ENCODE data around the gene DENND1A.
"Not testable (repeated sequence)": the region's sequence is repeated elsewhere in the genome, so short reads cannot be mapped to it uniquely, and the experiment has no call there.

DENND1A gene

DNA sequence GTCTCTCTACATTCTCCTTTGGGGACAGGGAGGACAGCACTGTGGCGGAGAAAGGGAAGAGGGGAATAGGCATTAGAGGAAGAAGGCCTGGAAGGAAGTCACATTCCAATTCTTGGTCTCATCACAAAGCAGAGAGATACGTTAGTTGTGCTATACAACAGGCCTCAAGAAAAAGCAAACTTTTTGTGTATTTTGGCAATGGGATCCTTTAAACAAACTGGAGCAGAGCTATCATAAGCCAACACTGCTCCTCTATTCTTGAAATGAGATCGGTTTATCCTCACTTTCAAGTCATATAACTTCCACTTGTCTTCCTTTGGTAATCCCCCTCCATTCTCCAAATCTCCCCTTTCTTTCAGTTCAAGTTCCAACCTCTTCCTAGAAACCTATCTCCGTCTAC lies 6.5 kb downstream of the DENND1A start:
- in situ Hi-C loops (cut with HindIII; ENCODE audit: low sequenced_read_pairs), result no loop called here

- in situ Hi-C loops (cut with HindIII; ENCODE audit: low sequenced_read_pairs), result no loop called here
These were observed 7.0 kb downstream of the DENND1A start for GRCh38 chr9:123922911-123923310.

DNA sequence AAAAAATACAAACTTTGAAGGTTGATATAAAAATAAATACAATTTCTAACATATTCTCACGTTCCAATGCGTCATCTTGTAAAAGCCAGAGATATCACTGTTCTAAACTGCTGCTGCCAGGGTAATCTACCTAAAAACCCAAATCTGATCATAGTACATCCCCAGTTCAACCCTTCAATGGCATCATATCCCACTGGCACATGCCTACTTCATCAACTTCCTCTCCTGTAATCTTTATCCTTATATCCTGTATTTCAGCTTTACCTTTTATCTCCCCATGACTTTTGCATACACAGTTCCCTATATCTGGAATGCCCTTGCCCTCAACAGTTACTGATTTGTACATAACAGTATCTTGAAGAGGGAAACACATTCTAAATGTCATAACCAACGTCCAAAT lies 7.5 kb downstream of the DENND1A start:
- in situ Hi-C loops (cut with HindIII; ENCODE audit: low sequenced_read_pairs), result no loop called here

DNA sequence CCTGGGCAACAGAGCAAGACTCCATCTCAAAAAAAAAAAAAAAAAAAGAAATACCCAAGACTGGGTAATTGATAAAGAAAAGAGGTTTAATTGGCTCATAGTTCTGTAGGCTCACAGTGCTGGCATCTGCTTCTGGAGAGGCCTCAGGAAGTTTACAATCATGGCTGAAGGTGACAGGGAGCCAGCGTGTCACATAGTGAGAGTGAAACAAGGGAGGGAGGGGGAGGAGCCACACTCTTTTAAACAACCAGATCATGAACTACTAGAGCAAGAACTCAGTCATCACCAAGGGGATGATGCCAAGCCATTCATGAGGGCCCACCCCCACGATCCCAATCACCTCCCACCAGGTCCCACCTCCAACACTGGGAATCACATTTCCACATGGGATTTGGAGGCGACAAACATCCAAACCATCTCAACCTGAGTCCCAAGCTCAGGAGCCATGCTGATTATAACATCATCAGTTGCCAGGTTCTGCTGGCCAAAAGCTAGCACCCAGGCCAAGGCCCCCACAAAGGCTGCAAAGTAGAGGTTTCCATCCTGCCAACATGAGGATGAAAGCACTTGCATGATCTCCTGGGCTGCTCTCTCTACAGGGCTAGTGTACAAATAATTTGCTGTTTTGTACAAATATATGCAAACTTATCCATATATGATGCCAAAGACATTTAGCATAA lies 15.3 kb downstream of the DENND1A start:
- in situ Hi-C loops (cut with HindIII; ENCODE audit: low sequenced_read_pairs), result no loop called here

GRCh38 chr9:123912167-123912897 lies 17.6 kb downstream of the DENND1A start:
- in situ Hi-C loops (cut with HindIII; ENCODE audit: low sequenced_read_pairs), result no loop called here

DNA sequence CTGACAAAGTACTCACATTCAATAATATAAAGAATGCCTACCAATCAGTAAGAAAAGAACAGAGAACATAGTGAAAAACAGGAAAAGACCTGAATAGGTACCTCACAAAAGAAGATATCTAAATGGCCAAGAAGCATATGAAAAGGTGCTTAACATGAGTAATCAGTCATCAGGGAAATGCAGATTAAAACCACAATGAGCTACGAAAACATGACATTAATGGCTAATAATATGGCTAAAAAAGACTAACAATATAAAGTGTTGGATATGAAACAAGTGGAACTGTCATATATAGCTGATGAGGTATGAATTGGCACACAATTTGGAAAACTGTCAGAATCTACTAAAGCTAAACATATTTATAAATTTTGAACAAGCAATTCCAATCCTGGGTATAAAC lies 18.9 kb downstream of the DENND1A start:
- in situ Hi-C loops (cut with HindIII; ENCODE audit: low sequenced_read_pairs), result no loop called here

DNA sequence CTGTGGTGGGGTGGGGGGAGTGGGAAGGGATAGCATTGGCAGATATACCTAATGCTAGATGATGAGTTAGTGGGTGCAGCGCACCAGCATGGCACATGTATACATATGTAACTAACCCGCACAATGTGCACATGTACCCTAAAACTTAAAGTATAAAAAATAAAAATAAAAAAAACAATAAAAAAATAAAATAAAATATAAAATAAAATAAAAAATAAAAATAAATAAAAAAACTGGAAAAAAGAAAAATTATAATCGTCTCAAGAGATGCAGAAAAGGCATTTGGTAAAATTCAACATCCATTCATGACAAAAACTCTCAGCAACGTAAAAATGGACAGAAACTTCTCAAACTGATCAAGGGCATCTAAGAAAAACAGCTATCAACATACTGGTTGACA lies 20.7 kb downstream of the DENND1A start:
- in situ Hi-C loops (cut with HindIII; ENCODE audit: low sequenced_read_pairs), result not testable (repeated sequence)

- in situ Hi-C loops (cut with HindIII; ENCODE audit: low sequenced_read_pairs), result not testable (repeated sequence)
These were observed 26.4 kb downstream of the DENND1A start for GRCh38 chr9:123903550-123903949.

GRCh38 chr9:123894822-123895221 lies 35.1 kb downstream of the DENND1A start:
- in situ Hi-C loops (cut with HindIII; ENCODE audit: low sequenced_read_pairs), result loop anchor here (5.0 kb wide), 1 partner anchor 37 kb away; the partner anchor contains the start of gene DENND1A

- in situ Hi-C loops (cut with HindIII; ENCODE audit: low sequenced_read_pairs), result loop anchor here (5.0 kb wide), 1 partner anchor 38 kb away; the partner anchor contains the start of gene DENND1A
These were observed 36.0 kb downstream of the DENND1A start for GRCh38 chr9:123893831-123894460.

DNA sequence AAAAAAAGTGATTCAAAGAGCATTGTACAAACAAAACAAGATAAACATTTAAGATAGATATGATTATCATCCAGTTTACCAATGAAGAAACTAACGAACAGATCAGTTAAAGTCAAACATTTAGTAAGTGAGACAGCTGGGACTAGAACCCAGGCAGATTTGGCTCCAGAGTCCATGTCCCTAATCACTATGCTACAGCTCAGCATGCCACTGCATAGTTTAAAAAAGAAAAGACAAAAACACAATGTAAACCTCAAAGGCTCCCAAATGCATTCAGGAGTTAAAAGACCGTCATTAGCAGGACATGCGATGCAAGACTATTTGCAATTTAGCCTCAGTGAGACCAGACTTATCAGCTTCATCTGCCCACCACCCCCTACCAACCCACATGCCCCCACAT lies 36.8 kb downstream of the DENND1A start:
- in situ Hi-C loops (cut with HindIII; ENCODE audit: low sequenced_read_pairs), result loop anchor here (5.0 kb wide), 1 partner anchor 39 kb away; the partner anchor contains the start of gene DENND1A

GRCh38 chr9:123887837-123888236 lies 42.1 kb downstream of the DENND1A start:
- in situ Hi-C loops (cut with HindIII; ENCODE audit: low sequenced_read_pairs), result no loop called here

GRCh38 chr9:123885834-123886233 lies 44.1 kb downstream of the DENND1A start:
- in situ Hi-C loops (cut with HindIII; ENCODE audit: low sequenced_read_pairs), result not testable (repeated sequence)

GRCh38 chr9:123883634-123884033 lies 46.3 kb downstream of the DENND1A start:
- in situ Hi-C loops (cut with HindIII; ENCODE audit: low sequenced_read_pairs), result no loop called here

DNA sequence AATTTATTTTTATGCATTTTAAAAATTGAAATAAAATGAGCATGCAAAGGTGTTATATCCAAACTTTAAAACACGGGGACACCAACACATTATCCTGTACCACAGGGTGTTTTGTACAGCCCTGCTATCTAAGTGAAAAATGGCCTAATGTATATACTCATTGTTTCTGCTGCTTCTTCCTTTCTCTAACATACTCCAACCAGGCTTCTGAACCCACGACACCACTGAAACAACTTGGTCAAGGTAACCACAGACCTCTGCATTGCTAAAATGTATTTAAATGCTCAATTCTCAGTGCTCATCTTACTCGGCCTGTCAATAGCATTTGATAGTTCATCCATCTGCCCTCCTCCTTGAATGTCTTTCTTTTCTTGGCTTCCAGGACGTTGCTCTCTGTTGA lies 48.3 kb downstream of the DENND1A start:
- in situ Hi-C loops (cut with HindIII; ENCODE audit: low sequenced_read_pairs), result no loop called here

DNA sequence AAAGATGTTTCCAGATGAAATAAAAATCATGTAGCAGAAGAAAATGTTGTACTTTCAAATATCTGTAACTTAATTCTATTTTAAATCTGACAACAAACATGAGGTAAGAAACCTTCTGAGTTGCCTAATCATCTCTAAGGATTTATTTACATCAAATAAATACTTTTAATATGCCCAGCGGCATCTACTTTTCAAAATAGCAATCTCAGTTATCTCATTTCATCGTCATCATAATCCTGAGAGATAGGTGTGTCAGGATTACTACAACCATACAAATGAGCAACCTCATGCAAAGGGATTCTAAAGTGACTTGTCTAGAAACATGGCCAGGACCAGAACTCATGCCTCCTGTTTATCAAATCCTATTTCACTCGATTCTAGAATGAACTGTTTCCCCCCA lies 49.5 kb downstream of the DENND1A start:
- in situ Hi-C loops (cut with HindIII; ENCODE audit: low sequenced_read_pairs), result no loop called here

DNA sequence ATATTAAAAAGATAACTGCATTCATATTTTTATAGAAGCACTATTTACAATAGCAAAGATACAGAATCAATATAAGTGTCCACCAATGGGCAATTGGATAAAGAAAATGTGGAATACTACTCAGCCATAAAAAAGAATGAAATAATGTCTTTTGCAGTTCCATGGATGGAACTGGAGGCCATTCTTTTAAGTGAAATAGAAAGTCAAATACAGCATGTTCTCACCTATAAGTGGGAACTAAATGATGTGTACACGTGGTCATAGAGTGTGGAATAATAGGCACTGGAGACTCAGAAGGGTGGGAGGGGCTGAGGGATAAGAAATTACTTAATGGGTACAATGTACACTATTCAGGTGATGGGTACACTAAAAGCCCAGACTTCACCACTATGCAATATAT lies 53.2 kb downstream of the DENND1A start:
- in situ Hi-C loops (cut with HindIII; ENCODE audit: low sequenced_read_pairs), result no loop called here

DNA sequence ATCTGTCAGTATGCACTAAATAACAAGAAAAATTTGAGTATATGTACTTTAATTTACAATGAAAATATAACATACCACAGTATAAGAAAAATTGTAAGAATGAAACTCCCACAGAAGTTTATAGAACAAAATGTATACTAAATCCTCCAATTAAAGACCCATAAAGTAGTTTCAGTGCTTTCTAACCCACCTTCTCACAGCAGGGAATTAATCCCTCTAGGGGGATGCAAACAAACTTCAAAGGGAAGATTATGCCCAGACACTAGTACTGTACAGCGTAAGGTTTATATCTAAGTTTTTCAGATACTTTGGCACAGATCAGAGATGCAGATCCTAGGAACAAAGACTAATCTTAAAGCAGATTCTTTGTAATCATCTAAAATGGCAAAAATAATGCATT lies 57.2 kb downstream of the DENND1A start:
- in situ Hi-C loops (cut with HindIII; ENCODE audit: low sequenced_read_pairs), result no loop called here

DNA sequence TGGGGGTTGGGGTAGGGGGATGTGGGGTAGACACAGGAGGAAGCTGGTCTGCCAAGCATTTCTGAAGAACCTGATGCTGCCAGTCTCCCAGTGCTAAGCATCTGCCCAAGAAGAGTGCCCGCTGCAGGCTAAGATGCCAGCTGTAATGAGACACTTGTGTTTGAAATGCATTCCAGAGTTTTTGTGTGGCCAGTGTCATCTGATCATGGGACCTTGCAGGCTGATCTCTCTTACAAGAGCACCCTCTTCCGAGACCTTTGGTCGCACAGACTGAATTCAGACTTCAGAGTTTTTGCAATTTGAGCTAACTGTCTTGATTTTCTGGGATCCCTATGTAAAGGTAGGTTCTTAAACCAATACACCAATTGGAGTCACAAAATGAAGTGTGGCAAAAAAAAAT lies 58.1 kb downstream of the DENND1A start:
- in situ Hi-C loops (cut with HindIII; ENCODE audit: low sequenced_read_pairs), result no loop called here

GRCh38 chr9:123868002-123868401 lies 61.9 kb downstream of the DENND1A start:
- in situ Hi-C loops (cut with HindIII; ENCODE audit: low sequenced_read_pairs), result no loop called here

DNA sequence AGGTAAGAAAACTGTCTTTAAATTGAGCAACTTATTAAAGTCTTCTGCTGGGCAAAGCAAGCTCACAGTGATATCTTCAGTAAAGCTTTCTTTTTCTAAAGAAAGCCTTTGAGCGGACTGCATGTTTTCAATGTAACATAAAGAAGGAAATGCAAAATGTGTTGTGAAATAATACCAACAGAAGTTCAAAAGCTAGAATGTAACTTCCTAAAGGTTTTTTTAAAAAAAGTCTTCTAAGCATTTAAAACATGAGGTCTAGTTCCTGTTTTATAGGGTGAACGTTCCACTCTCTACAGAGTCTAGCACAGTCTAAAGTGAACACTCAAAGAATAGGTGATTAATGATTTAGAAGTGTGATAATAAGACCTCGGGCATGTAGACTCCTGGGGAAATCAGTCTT lies 62.9 kb downstream of the DENND1A start:
- in situ Hi-C loops (cut with HindIII; ENCODE audit: low sequenced_read_pairs), result no loop called here

GRCh38 chr9:123866497-123866896 lies 63.4 kb downstream of the DENND1A start:
- in situ Hi-C loops (cut with HindIII; ENCODE audit: low sequenced_read_pairs), result no loop called here

Data from endothelial cell of hepatic sinusoid (primary cell).